Endothelial cell of umbilical vein (primary cell): ENCODE results near the gene TNIP3. TPM values are rescaled to one million over a fixed set of nuclear protein-coding genes. Genes with fewer than 3 reads are reported as not detected.

Source experiments
- BruUV-seq: library from RNA; stranded (reverse); fragments of 400-500 nt; replicated peaks from 2 replicates; lab custom pipeline; 2021; lab: Mats Ljungman, UMichigan
- CTCF ChIA-PET: fragments of 300-600, 350-600 bp; sonication (Branson Sonifier 250); formaldehyde crosslinking; loops from one replicate; lab custom pipeline; 2021; ENCODE audit warnings: antibody characterized with exemption, inconsistent platforms; lab: Charles Lee
- POLR2A ChIA-PET: fragments of 300-600, 350-600 bp; sonication (Branson Sonifier 250); formaldehyde crosslinking; loops from one replicate; lab custom pipeline; 2021; ENCODE audit warnings: antibody characterized with exemption, inconsistent platforms; lab: Charles Lee
- DNase-seq: peaks from one replicate; pipeline ENCODE4 v3.0.0-alpha.2; 2011; ENCODE audit warnings: low read depth, low spot score
- FAIRE-seq: peaks from 2 replicates; lab custom pipeline; 2011; peaks lifted over from hg19 to GRCh38; lab: Jason Lieb, UNC
- H2AFZ ChIP-seq: 2 replicates; pipeline ENCODE4 v1.6.0; 2012; ENCODE audit warnings: low read depth, low read length, control low read depth, inconsistent platforms
- H3K27ac ChIP-seq: 2 replicates; pipeline ENCODE4 v1.5.1; 2011; ENCODE audit warnings: low read depth, mild to moderate bottlenecking, control low read depth, low read length, moderate library complexity; ENCODE audit not compliant: insufficient read depth
- H3K27me3 ChIP-seq, 2 experiments: 2 replicates each; pipeline versions ENCODE4 v1.6.0 to v1.6.1; 2011; ENCODE audit warnings: low read length in 2 of 2, mixed read lengths in 1 of 2; ENCODE audit not compliant: control insufficient read depth in 2 of 2, insufficient read depth in 2 of 2
- H3K36me3 ChIP-seq, 2 experiments: 2 replicates in 1 of 2; 3 replicates in 1 of 2; pipeline ENCODE4 v1.5.1; 2011; ENCODE audit warnings: low read length in 2 of 2, mild to moderate bottlenecking in 1 of 2, moderate library complexity in 1 of 2; ENCODE audit not compliant: control insufficient read depth in 2 of 2, insufficient read depth in 2 of 2; ENCODE audit errors: extremely low read depth in 1 of 2
- H3K4me1 ChIP-seq: 3 replicates; pipeline ENCODE4 v1.5.1; 2011; ENCODE audit warnings: mild to moderate bottlenecking, low read length; ENCODE audit not compliant: control insufficient read depth, insufficient read depth; ENCODE audit errors: extremely low read depth
- H3K4me2 ChIP-seq: 2 replicates; pipeline ENCODE4 v1.6.1; 2011; ENCODE audit warnings: low read length, control low read depth, mixed read lengths; ENCODE audit not compliant: insufficient read depth
- H3K4me3 ChIP-seq, 3 experiments: fragments of 200-600 bp in 1 of 3; sonication (generic), shearing (Covaris generic) in 1 of 3; replicated peaks in 1 of 3; 2 replicates each; pipeline ENCODE4 v1.5.1; 2011 to 2016; ENCODE audit warnings: control low read depth in 3 of 3, low read length in 3 of 3, mild to moderate bottlenecking in 2 of 3, inconsistent platforms in 1 of 3, low read depth in 1 of 3, moderate library complexity in 1 of 3; ENCODE audit not compliant: insufficient read depth in 1 of 3
- H3K79me2 ChIP-seq: 2 replicates; pipeline ENCODE4 v1.6.0; 2012; ENCODE audit warnings: low read length, inconsistent platforms; ENCODE audit not compliant: control insufficient read depth, insufficient read depth
- H3K9ac ChIP-seq: replicated peaks from 2 replicates; pipeline ENCODE3; 2011; ENCODE audit warnings: low read length, control low read depth; ENCODE audit not compliant: insufficient read depth; ENCODE audit errors: extremely low read depth
- H3K9me1 ChIP-seq: replicated peaks from 3 replicates; pipeline ENCODE4 v1.6.0; 2011; ENCODE audit warnings: mild to moderate bottlenecking, low read length; ENCODE audit not compliant: control insufficient read depth, insufficient read depth; ENCODE audit errors: extremely low read depth
- H3K9me3 ChIP-seq: replicated peaks from 2 replicates; pipeline ENCODE4 v1.5.1; 2012; ENCODE audit warnings: low read length, inconsistent platforms; ENCODE audit not compliant: control insufficient read depth, insufficient read depth
- H4K20me1 ChIP-seq: replicated peaks from 2 replicates; pipeline ENCODE3; 2011; ENCODE audit warnings: mild to moderate bottlenecking, low read length; ENCODE audit not compliant: control insufficient read depth, insufficient read depth; ENCODE audit errors: extremely low read depth
- EZH2 ChIP-seq: IDR thresholded peaks from 2 replicates; pipeline ENCODE4 v1.6.1; 2012; ENCODE audit warnings: borderline replicate concordance, low read depth, mild to moderate bottlenecking, moderate library complexity, low read length, inconsistent platforms; ENCODE audit not compliant: severe bottlenecking
- FOS ChIP-seq: IDR thresholded peaks from 2 replicates; pipeline ENCODE4 v1.6.1; 2011; ENCODE audit warnings: mild to moderate bottlenecking, low read length, moderate library complexity, borderline replicate concordance; ENCODE audit not compliant: insufficient read depth
- JUN ChIP-seq: IDR thresholded peaks from 2 replicates; pipeline ENCODE4 v1.6.1; 2011; ENCODE audit warnings: borderline replicate concordance, low read depth; ENCODE audit not compliant: insufficient read length, insufficient read depth
- POLR2A ChIP-seq: IDR thresholded peaks from 2 replicates; pipeline ENCODE4 v1.6.1; 2012; ENCODE audit warnings: low read depth, mild to moderate bottlenecking, control low read depth, low read length
- dilution Hi-C: fragments of 300-500 bp; cut with MboI; formaldehyde crosslinking; loops from one replicate; pipeline ENCODE4 v1.15.0; 2019; ENCODE audit warnings: low sequenced_read_pairs; ENCODE audit not compliant: extremely low pct_ligation_motif_present
- intact Hi-C: fragments of 100-400 bp; cut with micrococcal nuclease; formaldehyde crosslinking; loops from one replicate; pipeline ENCODE4 v1.10.0; 2022
- polyA plus RNA-seq, 4 experiments: library from polyadenylated mRNA; depleted of rRNA in 3 of 4; stranded (reverse) in 3 of 4; unstranded in 1 of 4; fragments of >200 nt; gene quantifications; 2 replicates each; pipeline versions ENCODE4 v1.2.1 to v1.2.3, GENCODE V29; 2011 to 2012; ENCODE audit warnings: missing spikeins in 1 of 4
- total RNA-seq: library from RNA; stranded (reverse); gene quantifications from 2 replicates; pipeline ENCODE4 v1.2.3, GENCODE V29; 2021
- TF ChIP-seq, protein P1 (sequence below), 2 donors: IDR thresholded peaks; 1 replicate in 1 of 2; 2 replicates in 1 of 2; pipeline ENCODE4 v1.5.1; 2011; ENCODE audit warnings: low read length in 2 of 2, mild to moderate bottlenecking in 2 of 2, moderate library complexity in 2 of 2, control low read depth in 1 of 2, inconsistent platforms in 1 of 2, low read depth in 1 of 2; ENCODE audit not compliant: insufficient read depth in 1 of 2; ENCODE audit errors: extremely low read depth in 1 of 2
- TF ChIP-seq, protein P2 (sequence below): IDR thresholded peaks from 2 replicates; pipeline ENCODE4 v1.6.1; 2011; ENCODE audit not compliant: insufficient read depth, insufficient read length

Gene TNIP3
- total and polyA plus RNA-seq, 2 donors (not counting 3 experiments of a cell fraction or from before 2014, with no cell fraction given), result not detected

DNA sequence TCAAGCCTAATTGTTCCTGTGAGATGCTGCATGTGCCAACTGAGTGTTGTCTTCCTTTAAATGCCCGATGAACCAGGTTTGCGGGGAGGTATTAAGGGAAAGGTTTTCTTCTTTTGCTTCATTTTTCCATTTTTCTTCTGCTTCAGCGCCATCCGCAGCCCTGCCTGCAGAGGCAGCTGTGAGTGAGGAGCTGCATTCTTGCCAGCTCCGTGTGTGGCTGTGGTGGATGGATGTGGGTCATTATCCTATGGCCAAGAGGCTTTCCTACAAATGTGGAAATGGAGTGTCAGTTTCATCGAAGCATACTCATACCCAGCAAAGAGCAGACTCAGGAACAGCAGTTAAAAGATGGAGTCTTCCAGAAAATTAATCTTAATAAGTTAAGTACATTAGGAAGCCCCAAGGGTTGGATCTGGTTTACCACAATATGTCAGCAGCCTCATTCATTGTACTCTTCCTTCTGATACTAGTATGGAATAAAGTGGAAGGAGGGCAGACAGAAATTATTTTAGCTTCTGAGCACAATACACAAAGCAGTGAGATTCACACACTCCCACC is 37.6 kb downstream of the TNIP3 start:
- BruUV-seq, result no TSS peak
- Histone ChIP-seq H3K9ac (no peak overlapping the region), H3K9me1 (no peaks in the 10 kb centered on the region), H3K4me1 (no peaks in the 10 kb centered on the region), H3K9me3 (no peaks in the 10 kb centered on the region), H4K20me1 (no peaks in the 10 kb centered on the region), H2AFZ (no peak overlapping the region), H3K36me3 (no peaks in the 10 kb centered on the region), H3K27me3 (no peaks in the 10 kb centered on the region), H3K79me2 (no peaks in the 10 kb centered on the region), H3K27ac (no peak overlapping the region), H3K4me2 (no peak overlapping the region), H3K4me3 (no peak overlapping the region)
- dilution Hi-C loops (no loop called here), intact Hi-C loops (no loop called here)
- CTCF ChIA-PET, result interaction anchor here (0.7 to 1.4 kb wide), 3 partner anchors 8 to 25 kb away, joined by 3 read pairs; no protein-coding TSS in a partner anchor
- FAIRE-seq, result no peak
- DNase-seq, result no peak
- POLR2A ChIA-PET, result no interaction called here
- TF ChIP-seq, protein P1, sequence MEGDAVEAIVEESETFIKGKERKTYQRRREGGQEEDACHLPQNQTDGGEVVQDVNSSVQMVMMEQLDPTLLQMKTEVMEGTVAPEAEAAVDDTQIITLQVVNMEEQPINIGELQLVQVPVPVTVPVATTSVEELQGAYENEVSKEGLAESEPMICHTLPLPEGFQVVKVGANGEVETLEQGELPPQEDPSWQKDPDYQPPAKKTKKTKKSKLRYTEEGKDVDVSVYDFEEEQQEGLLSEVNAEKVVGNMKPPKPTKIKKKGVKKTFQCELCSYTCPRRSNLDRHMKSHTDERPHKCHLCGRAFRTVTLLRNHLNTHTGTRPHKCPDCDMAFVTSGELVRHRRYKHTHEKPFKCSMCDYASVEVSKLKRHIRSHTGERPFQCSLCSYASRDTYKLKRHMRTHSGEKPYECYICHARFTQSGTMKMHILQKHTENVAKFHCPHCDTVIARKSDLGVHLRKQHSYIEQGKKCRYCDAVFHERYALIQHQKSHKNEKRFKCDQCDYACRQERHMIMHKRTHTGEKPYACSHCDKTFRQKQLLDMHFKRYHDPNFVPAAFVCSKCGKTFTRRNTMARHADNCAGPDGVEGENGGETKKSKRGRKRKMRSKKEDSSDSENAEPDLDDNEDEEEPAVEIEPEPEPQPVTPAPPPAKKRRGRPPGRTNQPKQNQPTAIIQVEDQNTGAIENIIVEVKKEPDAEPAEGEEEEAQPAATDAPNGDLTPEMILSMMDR (IDR thresholded peaks at IDR 0.05; ENCODE audit: extremely low read depth in 1 of 2, insufficient read depth in 1 of 2, low read depth in 1 of 2, low read length in 2 of 2), result no peak
- no peak for TF ChIP-seq EZH2

GRCh38 chr4:121125498-121125885 is 38.6 kb downstream of the TNIP3 start:
- H3K36me3 ChIP-seq, result no peaks in the 10 kb centered on the region
- H3K9me1 ChIP-seq, result no peaks in the 10 kb centered on the region
- H3K9me3 ChIP-seq, result no peaks in the 10 kb centered on the region
- intact Hi-C loops (no loop called here), dilution Hi-C loops (no loop called here)
- FAIRE-seq, result no peak
- no peak for DNase-seq
- TF ChIP-seq JUN (no peak), POLR2A (no peak), EZH2 (no peak), FOS (no peak)
- TF ChIP-seq, protein P2, sequence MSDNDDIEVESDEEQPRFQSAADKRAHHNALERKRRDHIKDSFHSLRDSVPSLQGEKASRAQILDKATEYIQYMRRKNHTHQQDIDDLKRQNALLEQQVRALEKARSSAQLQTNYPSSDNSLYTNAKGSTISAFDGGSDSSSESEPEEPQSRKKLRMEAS, result no peak
- TF ChIP-seq, protein P1 (IDR thresholded peaks at IDR 0.05; ENCODE audit: extremely low read depth in 1 of 2, insufficient read depth in 1 of 2, low read depth in 1 of 2, low read length in 2 of 2), result no peak
- H3K27ac ChIP-seq, result no peak overlapping the region
- POLR2A ChIA-PET, result no interaction called here
- H2AFZ ChIP-seq, result no peak overlapping the region
- H3K9ac ChIP-seq, result no peak overlapping the region
- no peaks in the 10 kb centered on the region for H3K79me2 ChIP-seq
- no TSS peak for BruUV-seq
- H3K27me3 ChIP-seq, result no peaks in the 10 kb centered on the region
- no peak overlapping the region for H3K4me2 ChIP-seq
- CTCF ChIA-PET, result interaction anchor here (1.2 kb wide), 1 partner anchor 67 kb away, joined by 3 read pairs; no protein-coding TSS in a partner anchor
- no peak overlapping the region for H3K4me3 ChIP-seq
- no peaks in the 10 kb centered on the region for H3K4me1 ChIP-seq
- no peaks in the 10 kb centered on the region for H4K20me1 ChIP-seq
